Measurements from ENCODE around the gene EXOSC10. TPM values are rescaled to one million over a fixed set of nuclear protein-coding genes. Genes with fewer than 3 reads are reported as not detected.
"Not testable (repeated sequence)": the region's sequence is repeated elsewhere in the genome, so short reads cannot be mapped to it uniquely, and the experiment has no call there.

The EXOSC10 gene
- total RNA-seq, 2 donors from 2014 or later, result 78.5 to 78.9 TPM

DNA sequence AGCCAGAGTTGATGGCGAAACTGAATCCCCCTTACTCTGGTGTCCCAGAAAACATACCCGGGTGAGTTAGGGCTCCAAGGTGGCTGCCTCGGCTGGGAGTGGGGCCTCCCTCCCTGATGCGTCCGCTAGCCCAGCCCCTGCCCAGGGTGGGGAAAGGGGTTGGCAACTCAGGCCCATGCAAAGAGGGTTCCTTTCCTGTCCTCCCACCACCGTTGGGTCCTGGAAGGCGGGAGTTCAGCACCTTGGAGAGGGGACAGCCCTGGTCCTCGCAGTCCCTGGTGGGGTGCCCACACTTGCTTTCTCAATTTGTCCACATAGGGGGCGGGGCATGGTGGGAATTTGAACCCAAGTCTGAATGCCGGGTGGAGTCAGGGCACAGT is 45.9 kb downstream of the EXOSC10 start:
- ATAC-seq (ENCODE audit: insufficient number of reproducible peaks, low FRiP score, low read depth) (no peak), DNase-seq (ENCODE audit: low spot score) (no peak)
- TF ChIP-seq, protein P1, sequence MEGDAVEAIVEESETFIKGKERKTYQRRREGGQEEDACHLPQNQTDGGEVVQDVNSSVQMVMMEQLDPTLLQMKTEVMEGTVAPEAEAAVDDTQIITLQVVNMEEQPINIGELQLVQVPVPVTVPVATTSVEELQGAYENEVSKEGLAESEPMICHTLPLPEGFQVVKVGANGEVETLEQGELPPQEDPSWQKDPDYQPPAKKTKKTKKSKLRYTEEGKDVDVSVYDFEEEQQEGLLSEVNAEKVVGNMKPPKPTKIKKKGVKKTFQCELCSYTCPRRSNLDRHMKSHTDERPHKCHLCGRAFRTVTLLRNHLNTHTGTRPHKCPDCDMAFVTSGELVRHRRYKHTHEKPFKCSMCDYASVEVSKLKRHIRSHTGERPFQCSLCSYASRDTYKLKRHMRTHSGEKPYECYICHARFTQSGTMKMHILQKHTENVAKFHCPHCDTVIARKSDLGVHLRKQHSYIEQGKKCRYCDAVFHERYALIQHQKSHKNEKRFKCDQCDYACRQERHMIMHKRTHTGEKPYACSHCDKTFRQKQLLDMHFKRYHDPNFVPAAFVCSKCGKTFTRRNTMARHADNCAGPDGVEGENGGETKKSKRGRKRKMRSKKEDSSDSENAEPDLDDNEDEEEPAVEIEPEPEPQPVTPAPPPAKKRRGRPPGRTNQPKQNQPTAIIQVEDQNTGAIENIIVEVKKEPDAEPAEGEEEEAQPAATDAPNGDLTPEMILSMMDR (IDR thresholded peaks at IDR 0.05), result no peak
- Histone ChIP-seq H3K27ac (no peak overlapping the region), H3K9me3 (no peaks in the 10 kb centered on the region), H3K36me3 (peaks cover 11% of the 10 kb centered on the region), H3K4me3 (no peak overlapping the region), H3K27me3 (replicated peaks; ENCODE audit: insufficient read depth) (no peaks in the 10 kb centered on the region), H3K4me1 (ENCODE audit: control insufficient read depth in 1 of 2, low read depth in 2 of 2) (peaks cover 0 to 3% of the 10 kb centered on the region in 2 donors)

DNA sequence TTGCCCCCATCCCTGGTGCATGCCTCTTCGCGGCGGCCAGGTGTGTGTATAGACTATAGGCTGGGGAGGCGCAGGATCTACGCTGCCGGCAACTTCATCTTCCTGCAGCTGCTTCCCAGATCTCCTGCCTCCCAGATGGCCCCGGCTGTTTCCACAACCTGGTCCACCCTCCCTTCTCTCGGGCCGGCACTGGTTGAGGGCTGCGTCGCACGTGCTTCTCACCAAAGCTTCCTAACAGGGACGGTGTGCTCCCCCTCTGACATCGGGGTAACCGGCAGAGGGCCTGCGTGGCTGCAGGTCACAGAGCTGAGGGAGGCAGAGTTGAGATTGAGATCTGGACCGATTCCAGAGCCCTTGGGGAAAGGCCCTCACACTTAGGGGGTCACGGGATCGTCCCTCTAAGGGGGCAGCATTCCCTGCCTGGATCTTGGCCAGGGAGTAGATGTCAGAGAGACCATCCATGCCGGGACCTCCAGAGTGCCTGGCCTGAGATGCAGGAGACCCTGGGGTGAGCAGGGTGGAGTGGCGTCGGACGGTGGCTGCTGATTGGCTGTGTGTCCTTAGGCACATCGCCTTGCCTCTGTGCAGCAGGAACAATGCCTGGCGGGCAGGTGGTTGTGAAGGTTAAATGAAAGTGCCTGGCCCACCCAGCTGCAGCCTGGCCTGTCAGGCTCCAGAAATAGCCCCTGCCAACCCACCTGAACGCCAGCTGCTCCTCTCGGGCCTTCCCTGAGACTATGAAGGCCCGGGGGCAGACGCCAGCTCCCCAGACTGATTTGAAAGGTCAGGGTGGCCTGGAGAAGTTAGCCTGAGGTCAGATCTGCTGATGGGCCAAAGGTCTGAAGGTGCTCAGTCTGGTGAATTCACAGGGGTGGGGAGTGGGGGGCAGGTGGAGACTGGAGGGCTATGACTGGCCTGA is 46.6 kb downstream of the EXOSC10 start:
- DNase-seq (ENCODE audit: low spot score), result no peak
- Histone ChIP-seq H3K27ac (no peak overlapping the region), H3K27me3 (replicated peaks; ENCODE audit: insufficient read depth) (no peaks in the 10 kb centered on the region), H3K9me3 (no peaks in the 10 kb centered on the region), H3K4me3 (no peak overlapping the region), H3K4me1 (ENCODE audit: control insufficient read depth in 1 of 2, low read depth in 2 of 2) (no peaks in the 10 kb centered on the region), H3K36me3 (peaks cover 11% of the 10 kb centered on the region)
- ATAC-seq (ENCODE audit: insufficient number of reproducible peaks, low FRiP score, low read depth), result no peak
- TF ChIP-seq, protein P1 (IDR thresholded peaks at IDR 0.05), result no peak

DNA sequence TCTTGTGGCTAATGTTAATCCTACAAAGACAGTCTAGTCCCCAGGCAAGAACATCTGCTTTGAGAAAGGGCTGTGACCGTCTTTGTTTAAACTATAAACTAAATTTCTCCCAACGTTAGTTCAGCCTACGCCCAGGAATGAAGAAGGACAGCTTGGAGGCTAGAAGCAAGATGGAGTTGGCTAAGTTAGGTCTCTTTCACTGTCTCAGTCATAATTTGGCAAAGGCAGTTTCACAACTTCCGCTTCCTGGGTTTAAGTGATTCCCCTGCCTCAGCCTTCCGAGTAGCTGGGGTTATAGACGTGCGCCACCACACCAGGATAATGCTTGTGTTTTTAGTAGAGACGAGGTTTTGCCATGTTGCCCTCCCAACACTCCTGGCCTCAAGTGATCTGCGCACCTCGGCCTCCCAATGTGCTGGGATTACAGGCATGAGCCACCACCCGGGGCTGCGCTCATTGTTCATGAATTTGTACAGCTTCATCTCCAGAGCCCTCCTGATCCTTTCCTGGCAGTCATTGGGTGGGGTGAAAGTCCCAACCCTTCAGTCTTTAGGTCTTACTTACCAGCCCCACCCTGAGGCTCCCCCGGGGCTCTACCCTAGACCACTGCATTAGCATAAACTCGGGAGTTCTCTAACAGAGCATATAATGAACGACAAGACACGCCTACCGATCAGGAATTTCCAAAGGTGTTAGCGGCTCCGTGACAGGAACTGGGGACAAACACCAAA is 47.7 kb downstream of the EXOSC10 start:
- DNase-seq (ENCODE audit: low spot score), result no peak
- Histone ChIP-seq H3K27ac (no peak overlapping the region), H3K36me3 (peaks cover 11% of the 10 kb centered on the region), H3K4me1 (ENCODE audit: control insufficient read depth in 1 of 2, low read depth in 2 of 2) (no peaks in the 10 kb centered on the region), H3K9me3 (no peaks in the 10 kb centered on the region), H3K27me3 (replicated peaks; ENCODE audit: insufficient read depth) (no peaks in the 10 kb centered on the region), H3K4me3 (no peak overlapping the region)
- ATAC-seq (ENCODE audit: insufficient number of reproducible peaks, low FRiP score, low read depth), result no peak
- TF ChIP-seq, protein P1 (IDR thresholded peaks at IDR 0.05), result no peak

DNA sequence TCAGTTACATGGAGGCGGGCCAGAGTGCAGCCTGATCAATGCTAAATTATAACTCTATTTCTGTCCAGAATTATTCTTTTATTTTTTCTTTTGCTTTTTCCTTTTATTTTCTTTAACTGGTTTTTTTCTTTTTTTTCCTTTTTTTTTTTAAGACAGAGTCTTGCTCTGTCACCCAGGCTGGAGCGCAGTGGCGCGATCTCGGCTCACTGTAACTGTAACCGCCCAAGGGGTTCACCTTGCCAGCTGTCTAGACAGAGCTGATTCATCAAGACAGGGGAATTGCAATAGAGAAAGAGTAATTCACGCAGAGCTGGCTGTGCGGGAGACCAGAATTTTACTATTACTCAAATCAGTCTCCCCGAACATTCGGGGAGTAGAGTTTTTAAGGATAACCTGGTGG is 48.5 kb downstream of the EXOSC10 start:
- H3K27me3 ChIP-seq (replicated peaks; ENCODE audit: insufficient read depth); H3K4me3 ChIP-seq; H3K36me3 ChIP-seq; H3K9me3 ChIP-seq; DNase-seq (ENCODE audit: low spot score); ATAC-seq (ENCODE audit: insufficient number of reproducible peaks, low FRiP score, low read depth); H3K4me1 ChIP-seq (ENCODE audit: control insufficient read depth in 1 of 2, low read depth in 2 of 2); H3K27ac ChIP-seq: not testable (repeated sequence)

DNA sequence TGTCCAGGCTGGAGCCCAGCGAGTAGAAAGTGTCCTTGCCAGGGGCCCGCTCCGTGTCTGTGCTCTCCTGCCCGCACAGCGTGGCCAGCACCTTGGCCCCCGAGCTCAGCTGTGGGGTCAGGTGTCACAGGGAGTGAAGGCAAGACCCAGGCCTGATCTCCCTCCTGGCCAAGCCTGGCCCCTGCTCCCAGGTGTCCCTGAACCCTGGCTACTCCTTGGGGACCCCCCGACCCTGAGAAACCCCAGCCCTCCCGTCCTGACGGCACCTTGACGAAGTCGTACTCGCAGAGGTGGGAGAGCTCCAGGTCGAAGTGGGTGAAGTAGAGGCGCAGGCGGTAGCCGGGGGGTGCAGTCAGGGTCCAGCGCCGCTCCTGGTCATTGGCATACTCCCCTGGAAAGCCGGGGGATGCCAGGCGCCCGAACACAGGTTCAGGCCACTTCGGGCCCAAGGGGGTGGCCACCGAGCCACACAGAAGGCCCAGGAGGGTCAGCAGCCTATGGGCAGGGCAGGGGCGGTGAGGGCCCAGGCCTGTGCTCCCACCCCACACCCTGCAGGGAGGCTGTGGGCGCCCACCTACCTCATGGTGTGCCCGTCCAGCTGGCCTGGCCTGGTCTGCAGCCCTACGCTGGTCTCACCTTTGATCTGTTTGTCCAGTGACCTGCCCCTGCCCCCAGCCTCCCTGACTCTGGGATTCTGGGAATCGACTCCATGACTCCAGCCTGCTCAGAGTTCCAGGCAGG is 52.9 kb downstream of the EXOSC10 start, which contains the start of gene MASP2:
Gene MASP2, minus strand, starts transcription at position 615 of the 741 bp plus-strand sequence. Its CDS starts 32 bp downstream, at position 583.
- no peak for DNase-seq (ENCODE audit: low spot score)
- Histone ChIP-seq H3K9me3 (no peaks in the 10 kb centered on the region), H3K27ac (no peak within 1 kb of the TSS), H3K4me1 (ENCODE audit: control insufficient read depth in 1 of 2, low read depth in 2 of 2) (no peaks in the 10 kb centered on the region), H3K4me3 (no peak within 1 kb of the TSS), H3K36me3 (no peaks in the 10 kb centered on the region), H3K27me3 (replicated peaks; ENCODE audit: insufficient read depth) (no peaks in the 10 kb centered on the region)
- ATAC-seq (ENCODE audit: insufficient number of reproducible peaks, low FRiP score, low read depth), result no peak
- TF ChIP-seq, protein P1 (IDR thresholded peaks at IDR 0.05), result no peak
